Middle frontal gyrus (tissue), 1 donor: ENCODE data around the gene TMEM8B.

Experiments
- DNase-seq: peaks from one replicate; pipeline ENCODE4 v3.0.0-alpha.2; 2015; ENCODE audit warnings: low spot score; ENCODE audit errors: extremely low spot score

Gene TMEM8B

GRCh38 chr9:35839926-35840325, 10.9 kb downstream of the TMEM8B start:
- no peak for DNase-seq

- DNase-seq, result no peak
Measured at GRCh38 chr9:35840881-35841644, 12.0 kb downstream of the TMEM8B start.

- DNase-seq, result no peak
Measured at GRCh38 chr9:35841645-35841900, 12.5 kb downstream of the TMEM8B start.

- DNase-seq, result no peak
Measured at GRCh38 chr9:35842020-35842745, 13.2 kb downstream of the TMEM8B start.

- DNase-seq, result no peak
Measured at GRCh38 chr9:35842795-35843194, 13.8 kb downstream of the TMEM8B start.

GRCh38 chr9:35844628-35845270, 15.7 kb downstream of the TMEM8B start:
- peak; percentile 54 for DNase-seq

- no peak for DNase-seq
Measured at GRCh38 chr9:35845824-35846771, 17.1 kb downstream of the TMEM8B start.

- DNase-seq, result peak; percentile 75
Measured at GRCh38 chr9:35847792-35848572, 19.0 kb downstream of the TMEM8B start.

GRCh38 chr9:35852267-35852815, 23.3 kb downstream of the TMEM8B start:
- DNase-seq, result no peak

- no peak for DNase-seq
Measured at GRCh38 chr9:35852876-35853865, 24.1 kb downstream of the TMEM8B start.

GRCh38 chr9:35854091-35854762, 25.2 kb downstream of the TMEM8B start:
- DNase-seq, result no peak

- no peak for DNase-seq
Measured at GRCh38 chr9:35856206-35856605, 27.2 kb downstream of the TMEM8B start.

- no peak for DNase-seq
Measured at GRCh38 chr9:35856882-35857281, 27.9 kb downstream of the TMEM8B start.

GRCh38 chr9:35858458-35858857, 29.4 kb downstream of the TMEM8B start:
- no peak for DNase-seq

GRCh38 chr9:35859310-35859989, 30.4 kb downstream of the TMEM8B start:
- DNase-seq, result no peak

GRCh38 chr9:35859990-35860339, 30.9 kb downstream of the TMEM8B start:
- no peak for DNase-seq

GRCh38 chr9:35861161-35861897, 32.3 kb downstream of the TMEM8B start:
- no peak for DNase-seq
